PC-3 (cell line): ENCODE measurements around the gene CCDC85B. TPM values are rescaled to one million over a fixed set of nuclear protein-coding genes. Genes with fewer than 3 reads are reported as not detected.

Experiments used
- ATAC-seq: fragments of 200-7000 bp; cut with Tn5 transposase; 2 replicates; pipeline ENCODE4 v1.9.1; 2020; ENCODE audit warnings: mild to moderate bottlenecking, moderate library complexity
- BruUV-seq: library from RNA; stranded (reverse); fragments of 400-500 nt; replicated peaks from 2 replicates; lab custom pipeline; 2021; lab: Mats Ljungman, UMichigan
- CTCF ChIA-PET: fragments of 300-600 bp; sonication (Branson Sonifier 250); formaldehyde crosslinking; loops from one replicate; lab custom pipeline; 2022; ENCODE audit warnings: antibody characterized with exemption; lab: Charles Lee
- POLR2A ChIA-PET: fragments of 300-600 bp; sonication (Branson Sonifier 250); formaldehyde crosslinking; loops from one replicate; lab custom pipeline; 2022; ENCODE audit warnings: antibody characterized with exemption; ENCODE audit not compliant: unreplicated experiment; lab: Charles Lee
- DNase-seq: peaks from one replicate; pipeline ENCODE4 v3.0.0-alpha.2; 2015
- H2AFZ ChIP-seq: fragments of 300-600 bp; sonication (generic); 2 replicates; pipeline ENCODE4 v1.6.0; 2016; ENCODE audit warnings: antibody characterized with exemption, low read length
- H3F3A ChIP-seq: fragments of 300-600 bp; sonication (generic); one replicate; pipeline ENCODE4 v1.6.0; 2017; ENCODE audit warnings: antibody characterized with exemption, low read length, control low read depth, mild to moderate bottlenecking; ENCODE audit not compliant: unreplicated experiment
- H3K27ac ChIP-seq: fragments of 300-600 bp; sonication (generic); 2 replicates; pipeline ENCODE4 v1.5.1; 2016; ENCODE audit warnings: mild to moderate bottlenecking, low read length
- H3K27me3 ChIP-seq: fragments of 300-600 bp; sonication (generic); 2 replicates; pipeline ENCODE4 v1.6.1; 2016; ENCODE audit warnings: low read length, mixed read lengths
- H3K36me3 ChIP-seq: fragments of 300-600 bp; sonication (generic); 2 replicates; pipeline ENCODE4 v1.6.1; 2016; ENCODE audit warnings: low read depth, mixed run types, low read length, mixed read lengths
- H3K4me1 ChIP-seq: fragments of 300-600 bp; sonication (generic); 2 replicates; pipeline ENCODE4 v1.5.1; 2016; ENCODE audit warnings: low read length; ENCODE audit not compliant: insufficient read depth
- H3K4me2 ChIP-seq: fragments of 300-600 bp; sonication (generic); 2 replicates; pipeline ENCODE4 v1.6.0; 2016; ENCODE audit warnings: low read length
- H3K4me3 ChIP-seq: fragments of 300-600 bp; sonication (generic); 2 replicates; pipeline ENCODE4 v1.5.1; 2016; ENCODE audit warnings: mild to moderate bottlenecking, low read length, mixed read lengths
- H3K79me2 ChIP-seq: fragments of 300-600 bp; sonication (generic); 2 replicates; pipeline ENCODE4 v1.6.1; 2017; ENCODE audit warnings: low read length, mixed read lengths
- H3K9ac ChIP-seq: fragments of 300-600 bp; sonication (generic); 2 replicates; pipeline ENCODE4 v1.6.0; 2016; ENCODE audit warnings: mild to moderate bottlenecking, low read length
- H3K9me2 ChIP-seq: fragments of 300-600 bp; sonication (generic); replicated peaks from 2 replicates; pipeline ENCODE4 v1.6.1; 2016; ENCODE audit warnings: mixed run types, low read length, mixed read lengths
- H3K9me3 ChIP-seq: fragments of 300-600 bp; sonication (generic); 2 replicates; pipeline ENCODE4 v1.6.1; 2016; ENCODE audit warnings: low read length, mixed read lengths
- H4K20me1 ChIP-seq: fragments of 300-600 bp; sonication (generic); 2 replicates; pipeline ENCODE4 v1.6.1; 2016; ENCODE audit warnings: low read length, mixed read lengths
- EZH2 ChIP-seq: fragments of 300-600 bp; sonication (generic); IDR thresholded peaks from one replicate; pipeline ENCODE4 v1.6.1; 2017; ENCODE audit warnings: antibody characterized with exemption, mild to moderate bottlenecking, low read length; ENCODE audit not compliant: unreplicated experiment
- EZH2phosphoT487 ChIP-seq: fragments of 300-600 bp; sonication (generic); IDR thresholded peaks from 2 replicates; pipeline ENCODE4 v1.6.1; 2018; ENCODE audit warnings: mild to moderate bottlenecking, antibody characterized with exemption, low read length, borderline replicate concordance
- intact Hi-C: fragments of 100-400 bp; cut with micrococcal nuclease; formaldehyde crosslinking; loops from 2 replicates; pipeline ENCODE4 v1.9.0; 2023
- total RNA-seq: library from RNA; depleted of rRNA; stranded (reverse); fragments of >200 nt; gene quantifications from 2 replicates; pipeline ENCODE4 v1.2.3, GENCODE V29; 2014
- TF ChIP-seq, protein P1 (sequence below): fragments of 300-600 bp; sonication (generic); conservative IDR thresholded peaks from 2 replicates; pipeline ENCODE4 v1.5.1; 2017; ENCODE audit warnings: antibody characterized with exemption, low read depth, mild to moderate bottlenecking, low read length

CCDC85B gene
- total RNA-seq, 1 experiment from 2014 or later = 207 TPM

DNA sequence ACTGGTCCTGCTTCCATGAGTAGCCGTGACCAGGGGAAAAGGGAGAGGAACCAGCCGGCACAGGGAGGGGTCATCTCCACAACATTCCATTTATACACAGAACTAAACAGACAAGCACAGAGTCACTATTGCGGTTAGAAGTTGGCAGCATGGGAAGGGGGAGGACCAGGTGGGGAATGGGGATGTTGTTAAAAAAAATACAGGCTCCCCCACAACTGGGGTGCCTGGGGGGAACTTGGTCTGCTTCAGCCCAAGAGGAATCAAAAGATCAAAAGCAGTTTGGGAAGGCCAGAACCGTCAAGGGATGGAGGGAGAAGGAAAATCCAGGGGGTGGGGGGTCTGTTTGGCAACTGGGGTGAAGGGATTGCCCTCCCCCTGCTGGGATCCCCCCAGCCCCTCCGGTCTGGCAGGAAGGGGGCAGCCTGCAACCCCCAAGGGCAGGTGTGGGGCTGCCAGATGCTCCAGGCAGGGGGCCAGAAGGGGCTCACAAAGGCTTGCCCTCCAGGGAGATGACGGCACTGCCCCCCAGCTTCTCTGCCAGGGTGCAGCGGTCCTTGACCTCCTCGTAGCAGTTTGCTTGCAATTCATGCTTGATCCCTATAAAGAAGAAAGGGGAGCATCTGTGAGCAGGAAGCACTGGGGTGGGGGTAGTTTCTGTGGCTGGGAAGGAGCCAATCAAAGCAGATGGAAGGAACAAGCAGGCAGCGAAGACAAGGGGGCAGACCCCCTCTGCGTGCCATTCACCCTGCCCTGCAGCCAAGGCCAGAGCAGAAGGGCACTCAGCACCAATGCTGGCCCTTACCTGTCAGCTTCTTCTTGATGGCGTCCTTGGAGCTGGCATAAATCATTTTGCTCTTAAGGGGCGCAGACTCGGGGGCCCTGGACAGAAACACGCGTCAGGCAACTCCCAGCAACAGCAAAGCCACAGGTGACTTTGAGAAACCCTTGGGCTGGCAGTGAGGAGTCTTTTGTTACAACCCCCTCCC lies 35.3 kb upstream of the CCDC85B start:
- ATAC-seq (no peak), DNase-seq (no peak)
- H4K20me1 ChIP-seq = peaks cover 49% of the 10 kb centered on the region
- no peaks in the 10 kb centered on the region for H3K27me3 ChIP-seq
- TF ChIP-seq EZH2phosphoT487 (no peak), EZH2 (no peak)
- TF ChIP-seq, protein P1, sequence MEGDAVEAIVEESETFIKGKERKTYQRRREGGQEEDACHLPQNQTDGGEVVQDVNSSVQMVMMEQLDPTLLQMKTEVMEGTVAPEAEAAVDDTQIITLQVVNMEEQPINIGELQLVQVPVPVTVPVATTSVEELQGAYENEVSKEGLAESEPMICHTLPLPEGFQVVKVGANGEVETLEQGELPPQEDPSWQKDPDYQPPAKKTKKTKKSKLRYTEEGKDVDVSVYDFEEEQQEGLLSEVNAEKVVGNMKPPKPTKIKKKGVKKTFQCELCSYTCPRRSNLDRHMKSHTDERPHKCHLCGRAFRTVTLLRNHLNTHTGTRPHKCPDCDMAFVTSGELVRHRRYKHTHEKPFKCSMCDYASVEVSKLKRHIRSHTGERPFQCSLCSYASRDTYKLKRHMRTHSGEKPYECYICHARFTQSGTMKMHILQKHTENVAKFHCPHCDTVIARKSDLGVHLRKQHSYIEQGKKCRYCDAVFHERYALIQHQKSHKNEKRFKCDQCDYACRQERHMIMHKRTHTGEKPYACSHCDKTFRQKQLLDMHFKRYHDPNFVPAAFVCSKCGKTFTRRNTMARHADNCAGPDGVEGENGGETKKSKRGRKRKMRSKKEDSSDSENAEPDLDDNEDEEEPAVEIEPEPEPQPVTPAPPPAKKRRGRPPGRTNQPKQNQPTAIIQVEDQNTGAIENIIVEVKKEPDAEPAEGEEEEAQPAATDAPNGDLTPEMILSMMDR = no peak
- H3F3A ChIP-seq = peaks cover 11% of the 10 kb centered on the region
- ChIA-PET CTCF (no interaction called here), POLR2A (interaction anchor here (0.6 kb wide), 1 partner anchor 26 kb away, joined by 11 read pairs; no protein-coding TSS in a partner anchor)
- H3K4me1 ChIP-seq = peaks cover 33% of the 10 kb centered on the region
- TSS peak; percentile 58 for BruUV-seq
- H3K9me3 ChIP-seq = no peaks in the 10 kb centered on the region
- no peaks in the 10 kb centered on the region for H3K9me2 ChIP-seq
- H3K27ac ChIP-seq = no peak overlapping the region
- peaks cover 56% of the 10 kb centered on the region for H3K36me3 ChIP-seq
- H3K79me2 ChIP-seq = peaks cover 42% of the 10 kb centered on the region
- H2AFZ ChIP-seq = no peak overlapping the region
- peak overlapping the region; percentile 95; the same call in 1 of the 2 replicates for H3K4me2 ChIP-seq
- H3K4me3 ChIP-seq = peak overlapping the region; percentile 79; the same call in 1 of the 2 replicates
- no peak overlapping the region for H3K9ac ChIP-seq
- intact Hi-C loops = no loop called here

GRCh38 chr11:65855927-65856363 lies 34.5 kb upstream of the CCDC85B start:
- ChIA-PET POLR2A (interaction anchor here (0.6 kb wide), 1 partner anchor 27 kb away, joined by 11 read pairs; no protein-coding TSS in a partner anchor), CTCF (no interaction called here)
- no peaks in the 10 kb centered on the region for H3K9me3 ChIP-seq
- peaks cover 49% of the 10 kb centered on the region for H4K20me1 ChIP-seq
- intact Hi-C loops = no loop called here
- TF ChIP-seq EZH2 (no peak), EZH2phosphoT487 (no peak)
- TF ChIP-seq, protein P1 = no peak
- no peak overlapping the region for H3K27ac ChIP-seq
- H3K9ac ChIP-seq = no peak overlapping the region
- ATAC-seq (no peak), DNase-seq (no peak)
- H3K4me3 ChIP-seq = peak overlapping the region; percentile 79
- no peak overlapping the region for H2AFZ ChIP-seq
- no peaks in the 10 kb centered on the region for H3K9me2 ChIP-seq
- peaks cover 56% of the 10 kb centered on the region for H3K36me3 ChIP-seq
- no peaks in the 10 kb centered on the region for H3K27me3 ChIP-seq
- H3K4me2 ChIP-seq = peak overlapping the region; percentile 95
- no TSS peak for BruUV-seq
- H3K4me1 ChIP-seq = peaks cover 33% of the 10 kb centered on the region
- H3K79me2 ChIP-seq = peaks cover 47% of the 10 kb centered on the region
- peaks cover 11% of the 10 kb centered on the region for H3F3A ChIP-seq
